ENCODE results near the gene AMIGO2. TPM values are rescaled to one million over a fixed set of nuclear protein-coding genes. Genes with fewer than 3 reads are reported as not detected.

AMIGO2 gene
- total RNA-seq, 1 experiment from 2014 or later = 24.3 TPM

- peak; percentile 91 for DNase-seq (ENCODE audit: low spot score)
Measured at GRCh38 chr12:47038270-47038748, 41.5 kb downstream of the AMIGO2 start.

DNA sequence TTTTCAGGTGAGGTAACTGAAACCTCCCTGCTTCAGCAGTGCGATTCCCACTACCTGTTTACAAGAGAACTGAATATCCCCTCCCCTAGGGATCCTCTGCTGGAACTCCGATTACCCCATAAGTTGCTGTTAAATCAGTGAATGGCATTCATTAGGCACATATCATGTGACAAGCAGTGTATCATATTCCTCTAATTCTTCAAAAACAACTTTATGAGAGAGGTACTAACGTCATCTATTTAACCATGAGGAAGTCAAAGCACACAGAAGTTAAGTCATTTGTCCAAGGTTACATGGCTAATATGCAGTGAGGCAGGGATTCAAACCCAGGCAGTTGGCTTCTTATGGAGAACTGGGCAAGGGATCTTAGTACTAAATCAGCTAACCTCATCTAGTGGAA lies 44.3 kb downstream of the AMIGO2 start:
- DNase-seq (ENCODE audit: low spot score) = peak; percentile 15

- DNase-seq (ENCODE audit: low spot score) = no peak
Measured at GRCh38 chr12:47034661-47035060, 45.1 kb downstream of the AMIGO2 start.

- DNase-seq (ENCODE audit: low spot score) = peak; percentile 90
Measured at GRCh38 chr12:47033789-47034555, 45.8 kb downstream of the AMIGO2 start.

DNA sequence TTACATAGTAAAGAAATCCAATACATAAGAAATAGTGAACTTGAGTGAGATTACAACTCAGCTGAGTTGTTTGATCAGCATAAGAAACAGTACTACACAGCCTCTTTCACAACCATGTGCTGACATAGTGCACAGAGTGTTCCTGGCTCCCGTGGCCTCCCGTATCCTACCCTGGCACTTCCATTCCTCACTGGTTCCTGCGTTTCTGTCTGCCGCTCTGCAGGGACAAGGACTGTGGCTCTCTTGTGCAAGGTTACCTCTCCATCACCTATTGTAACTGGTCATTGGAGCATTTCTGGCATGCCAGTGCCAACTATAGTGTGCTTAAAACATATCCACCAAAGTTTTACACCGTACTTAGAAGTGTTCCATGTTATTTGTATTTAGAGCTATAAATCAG lies 46.7 kb downstream of the AMIGO2 start:
- DNase-seq (ENCODE audit: low spot score) = peak; percentile 48

DNA sequence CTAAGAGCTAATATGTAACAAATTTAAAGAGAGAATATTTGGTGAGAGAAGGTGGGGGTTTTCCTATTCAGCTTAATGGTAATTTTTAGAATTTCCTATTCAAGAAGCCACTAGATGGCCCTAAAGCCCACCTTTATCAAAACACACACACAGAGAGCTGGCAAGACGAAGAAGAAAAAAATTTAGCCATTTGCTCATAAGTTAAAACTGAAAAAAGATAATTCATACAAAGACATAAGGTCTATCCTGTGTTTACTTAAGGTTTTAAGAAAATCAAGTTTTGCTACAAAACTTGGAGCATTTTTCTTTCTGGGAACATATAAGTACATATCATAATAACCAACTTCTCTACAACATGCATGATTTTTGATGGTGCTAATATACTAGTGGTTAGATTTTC lies 47.1 kb downstream of the AMIGO2 start:
- peak; percentile 84 for DNase-seq (ENCODE audit: low spot score)

DNA sequence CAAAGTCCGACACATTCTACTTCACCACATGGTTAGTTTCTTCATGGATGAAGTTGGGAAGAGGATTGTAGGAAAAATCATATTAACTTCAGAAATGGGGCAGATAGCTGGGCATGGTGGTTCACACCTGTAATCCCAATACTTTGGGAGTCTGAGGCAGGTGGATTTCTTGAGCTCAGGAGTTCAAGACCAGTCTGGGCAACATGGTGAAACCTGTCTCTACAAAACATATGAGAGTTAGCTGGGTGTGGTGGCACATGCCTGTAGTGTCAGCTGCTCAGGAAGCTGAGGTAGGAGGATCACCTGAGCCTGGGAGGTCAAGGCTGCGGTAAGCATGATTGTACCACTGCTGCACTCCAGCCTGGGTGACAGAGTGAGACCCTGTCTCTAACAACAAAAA lies 49.9 kb downstream of the AMIGO2 start:
- no peak for DNase-seq (ENCODE audit: low spot score)

- DNase-seq (ENCODE audit: low spot score) = no peak
Measured at GRCh38 chr12:47028981-47029708, 50.6 kb downstream of the AMIGO2 start.

GRCh38 chr12:47028186-47028585 lies 51.6 kb downstream of the AMIGO2 start:
- DNase-seq (ENCODE audit: low spot score) = no peak

Other genes with a start within 250 kb of the AMIGO2 start
- gene PCED1B, start 338 bp downstream of the AMIGO2 start, total RNA-seq (2014; rRNA removed; shearing (Covaris generic)) = 3.0 and 4.8 TPM in 2 replicates